Esophagus muscularis mucosa (tissue), 3 donors: Measurements from ENCODE around the gene SLC10A4.

Source experiments
- POLR2A ChIP-seq: fragments of 450-650 bp; IDR thresholded peaks from one replicate; pipeline ENCODE4 v1.6.1; 2017; ENCODE audit warnings: antibody characterized with exemption, moderate library complexity, mild to moderate bottlenecking, low read depth
- TF ChIP-seq, protein P1 (sequence below), 3 experiments: fragments of 200-600 bp in 2 of 3; fragments of 450-650 bp in 1 of 3; sonication (generic) in 2 of 3; IDR thresholded peaks; one replicate each; pipeline ENCODE4 v1.5.1; 2017 to 2019; ENCODE audit warnings: antibody characterized with exemption in 3 of 3, mild to moderate bottlenecking in 2 of 3, moderate library complexity in 1 of 3

DNA sequence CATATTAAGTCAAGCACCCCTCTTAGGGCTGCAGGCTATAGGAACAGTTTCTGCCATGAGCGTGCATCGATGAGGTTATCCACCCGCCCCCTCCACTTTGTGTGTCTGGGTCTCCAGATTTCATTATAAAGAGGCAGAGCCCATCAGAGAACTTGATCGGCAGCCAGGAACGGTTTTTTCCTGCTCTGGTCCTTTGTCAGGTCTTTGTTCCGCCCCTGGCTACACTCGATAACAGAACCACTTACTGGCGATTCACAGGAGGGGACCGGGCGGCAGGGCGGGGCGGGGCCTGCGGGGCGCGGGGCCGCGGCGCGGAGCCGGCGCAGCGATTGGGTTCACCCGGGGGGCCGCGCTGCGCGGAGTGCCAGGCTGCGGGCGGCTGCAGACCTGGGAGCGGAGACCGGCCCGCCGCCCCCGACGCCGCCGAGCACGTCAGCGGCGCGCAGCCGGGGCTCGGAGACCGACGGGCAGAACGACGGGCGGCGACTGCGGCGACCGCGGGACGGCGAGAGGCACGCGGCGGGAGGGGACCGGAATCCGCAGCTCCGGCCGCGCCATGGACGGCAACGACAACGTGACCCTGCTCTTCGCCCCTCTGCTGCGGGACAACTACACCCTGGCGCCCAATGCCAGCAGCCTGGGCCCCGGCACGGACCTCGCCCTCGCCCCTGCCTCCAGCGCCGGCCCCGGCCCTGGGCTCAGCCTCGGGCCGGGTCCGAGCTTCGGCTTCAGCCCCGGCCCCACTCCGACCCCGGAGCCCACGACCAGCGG, at the start of gene SLC10A4:
- TF ChIP-seq, protein P1, sequence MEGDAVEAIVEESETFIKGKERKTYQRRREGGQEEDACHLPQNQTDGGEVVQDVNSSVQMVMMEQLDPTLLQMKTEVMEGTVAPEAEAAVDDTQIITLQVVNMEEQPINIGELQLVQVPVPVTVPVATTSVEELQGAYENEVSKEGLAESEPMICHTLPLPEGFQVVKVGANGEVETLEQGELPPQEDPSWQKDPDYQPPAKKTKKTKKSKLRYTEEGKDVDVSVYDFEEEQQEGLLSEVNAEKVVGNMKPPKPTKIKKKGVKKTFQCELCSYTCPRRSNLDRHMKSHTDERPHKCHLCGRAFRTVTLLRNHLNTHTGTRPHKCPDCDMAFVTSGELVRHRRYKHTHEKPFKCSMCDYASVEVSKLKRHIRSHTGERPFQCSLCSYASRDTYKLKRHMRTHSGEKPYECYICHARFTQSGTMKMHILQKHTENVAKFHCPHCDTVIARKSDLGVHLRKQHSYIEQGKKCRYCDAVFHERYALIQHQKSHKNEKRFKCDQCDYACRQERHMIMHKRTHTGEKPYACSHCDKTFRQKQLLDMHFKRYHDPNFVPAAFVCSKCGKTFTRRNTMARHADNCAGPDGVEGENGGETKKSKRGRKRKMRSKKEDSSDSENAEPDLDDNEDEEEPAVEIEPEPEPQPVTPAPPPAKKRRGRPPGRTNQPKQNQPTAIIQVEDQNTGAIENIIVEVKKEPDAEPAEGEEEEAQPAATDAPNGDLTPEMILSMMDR (IDR thresholded peaks at IDR 0.05), result no peak
- no peak for TF ChIP-seq POLR2A
